ENCODE data around the gene MKI67.

- TF ChIP-seq, protein P1, sequence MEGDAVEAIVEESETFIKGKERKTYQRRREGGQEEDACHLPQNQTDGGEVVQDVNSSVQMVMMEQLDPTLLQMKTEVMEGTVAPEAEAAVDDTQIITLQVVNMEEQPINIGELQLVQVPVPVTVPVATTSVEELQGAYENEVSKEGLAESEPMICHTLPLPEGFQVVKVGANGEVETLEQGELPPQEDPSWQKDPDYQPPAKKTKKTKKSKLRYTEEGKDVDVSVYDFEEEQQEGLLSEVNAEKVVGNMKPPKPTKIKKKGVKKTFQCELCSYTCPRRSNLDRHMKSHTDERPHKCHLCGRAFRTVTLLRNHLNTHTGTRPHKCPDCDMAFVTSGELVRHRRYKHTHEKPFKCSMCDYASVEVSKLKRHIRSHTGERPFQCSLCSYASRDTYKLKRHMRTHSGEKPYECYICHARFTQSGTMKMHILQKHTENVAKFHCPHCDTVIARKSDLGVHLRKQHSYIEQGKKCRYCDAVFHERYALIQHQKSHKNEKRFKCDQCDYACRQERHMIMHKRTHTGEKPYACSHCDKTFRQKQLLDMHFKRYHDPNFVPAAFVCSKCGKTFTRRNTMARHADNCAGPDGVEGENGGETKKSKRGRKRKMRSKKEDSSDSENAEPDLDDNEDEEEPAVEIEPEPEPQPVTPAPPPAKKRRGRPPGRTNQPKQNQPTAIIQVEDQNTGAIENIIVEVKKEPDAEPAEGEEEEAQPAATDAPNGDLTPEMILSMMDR (IDR thresholded peaks at IDR 0.05), result no peak
- TF ChIP-seq POLR2A (IDR thresholded peaks at IDR 0.05), result no peak
Observed at GRCh38 chr10:128161031-128161430, 34.8 kb upstream of the MKI67 start.
